ENCODE measurements around the gene UBE2E2.
"Not testable (repeated sequence)": the region's sequence is repeated elsewhere in the genome, so short reads cannot be mapped to it uniquely, and the experiment has no call there.

Gene UBE2E2

GRCh38 chr3:23342343-23342742, 139.2 kb downstream of the UBE2E2 start:
- no peaks in the 10 kb centered on the region for H3K36me3 ChIP-seq (ENCODE audit: insufficient read depth, low read length)
- H3K4me1 ChIP-seq (ENCODE audit: insufficient read depth, low read length) = peaks cover 6% of the 10 kb centered on the region
- H3K9me3 ChIP-seq (ENCODE audit: low read length) = no peaks in the 10 kb centered on the region
- no peaks in the 10 kb centered on the region for H3K27me3 ChIP-seq (ENCODE audit: control insufficient read depth in 1 of 2, insufficient read depth in 2 of 2, low read length in 2 of 2)
- no peak overlapping the region for H3K27ac ChIP-seq (ENCODE audit: low read depth, low read length)
- H3K4me3 ChIP-seq (ENCODE audit: low read depth in 1 of 2, low read length in 2 of 2) = no peak overlapping the region
- no peak overlapping the region for H3K9ac ChIP-seq (ENCODE audit: low read length)

- H3K4me1 ChIP-seq (ENCODE audit: insufficient read depth, low read length) = peaks cover 6% of the 10 kb centered on the region
- H3K36me3 ChIP-seq (ENCODE audit: insufficient read depth, low read length) = no peaks in the 10 kb centered on the region
These were observed 140.4 kb downstream of the UBE2E2 start for GRCh38 chr3:23343509-23343908.

GRCh38 chr3:23344886-23345285, 141.8 kb downstream of the UBE2E2 start:
- H3K27me3 ChIP-seq (ENCODE audit: control insufficient read depth in 1 of 2, insufficient read depth in 2 of 2, low read length in 2 of 2) = no peaks in the 10 kb centered on the region
- H3K4me1 ChIP-seq (ENCODE audit: insufficient read depth, low read length) = peaks cover 6% of the 10 kb centered on the region
- no peak overlapping the region for H3K27ac ChIP-seq (ENCODE audit: low read depth, low read length)
- H3K9me3 ChIP-seq (ENCODE audit: low read length) = no peaks in the 10 kb centered on the region
- no peaks in the 10 kb centered on the region for H3K36me3 ChIP-seq (ENCODE audit: insufficient read depth, low read length)
- H3K9ac ChIP-seq (ENCODE audit: low read length) = no peak overlapping the region
- H3K4me3 ChIP-seq (ENCODE audit: low read depth in 1 of 2, low read length in 2 of 2) = no peak overlapping the region

More at GRCh38 chr3:23343509-23343908, 140.4 kb downstream of the UBE2E2 start:
- Histone ChIP-seq H3K9ac (ENCODE audit: low read length) (no peak overlapping the region), H3K4me3 (ENCODE audit: low read depth in 1 of 2, low read length in 2 of 2) (no peak overlapping the region), H3K9me3 (ENCODE audit: low read length) (no peaks in the 10 kb centered on the region), H3K27ac (ENCODE audit: low read depth, low read length) (no peak overlapping the region), H3K27me3 (ENCODE audit: control insufficient read depth in 1 of 2, insufficient read depth in 2 of 2, low read length in 2 of 2) (no peaks in the 10 kb centered on the region)

GRCh38 chr3:23349444-23349843, 146.3 kb downstream of the UBE2E2 start:
- not testable (repeated sequence) for H3K9ac ChIP-seq (ENCODE audit: low read length); H3K36me3 ChIP-seq (ENCODE audit: insufficient read depth, low read length); H3K4me3 ChIP-seq (ENCODE audit: low read depth in 1 of 2, low read length in 2 of 2); H3K9me3 ChIP-seq (ENCODE audit: low read length); H3K27me3 ChIP-seq (ENCODE audit: control insufficient read depth in 1 of 2, insufficient read depth in 2 of 2, low read length in 2 of 2); H3K27ac ChIP-seq (ENCODE audit: low read depth, low read length); H3K4me1 ChIP-seq (ENCODE audit: insufficient read depth, low read length)

GRCh38 chr3:23356169-23356568, 153.0 kb downstream of the UBE2E2 start:
- Histone ChIP-seq H3K36me3 (ENCODE audit: insufficient read depth, low read length) (no peaks in the 10 kb centered on the region), H3K4me1 (ENCODE audit: insufficient read depth, low read length) (no peaks in the 10 kb centered on the region), H3K9me3 (ENCODE audit: low read length) (no peaks in the 10 kb centered on the region), H3K27ac (ENCODE audit: low read depth, low read length) (no peak overlapping the region), H3K4me3 (ENCODE audit: low read depth in 1 of 2, low read length in 2 of 2) (no peak overlapping the region), H3K27me3 (ENCODE audit: control insufficient read depth in 1 of 2, insufficient read depth in 2 of 2, low read length in 2 of 2) (no peaks in the 10 kb centered on the region), H3K9ac (ENCODE audit: low read length) (no peak overlapping the region)

- no peak overlapping the region for H3K9ac ChIP-seq (ENCODE audit: low read length)
- no peak overlapping the region for H3K27ac ChIP-seq (ENCODE audit: low read depth, low read length)
- H3K36me3 ChIP-seq (ENCODE audit: insufficient read depth, low read length) = no peaks in the 10 kb centered on the region
- no peak overlapping the region for H3K4me3 ChIP-seq (ENCODE audit: low read depth in 1 of 2, low read length in 2 of 2)
- no peaks in the 10 kb centered on the region for H3K4me1 ChIP-seq (ENCODE audit: insufficient read depth, low read length)
- no peaks in the 10 kb centered on the region for H3K27me3 ChIP-seq (ENCODE audit: control insufficient read depth in 1 of 2, insufficient read depth in 2 of 2, low read length in 2 of 2)
- no peaks in the 10 kb centered on the region for H3K9me3 ChIP-seq (ENCODE audit: low read length)
These were observed 153.8 kb downstream of the UBE2E2 start for GRCh38 chr3:23356923-23357322.

- Histone ChIP-seq H3K4me3 (ENCODE audit: low read depth in 1 of 2, low read length in 2 of 2) (no peak overlapping the region), H3K27me3 (ENCODE audit: control insufficient read depth in 1 of 2, insufficient read depth in 2 of 2, low read length in 2 of 2) (no peaks in the 10 kb centered on the region), H3K36me3 (ENCODE audit: insufficient read depth, low read length) (no peaks in the 10 kb centered on the region), H3K9me3 (ENCODE audit: low read length) (no peaks in the 10 kb centered on the region), H3K27ac (ENCODE audit: low read depth, low read length) (no peak overlapping the region), H3K4me1 (ENCODE audit: insufficient read depth, low read length) (no peaks in the 10 kb centered on the region), H3K9ac (ENCODE audit: low read length) (no peak overlapping the region)
These were observed 156.0 kb downstream of the UBE2E2 start for GRCh38 chr3:23359116-23359515.

GRCh38 chr3:23365066-23365465, 161.9 kb downstream of the UBE2E2 start:
- H3K4me1 ChIP-seq (ENCODE audit: insufficient read depth, low read length) = no peaks in the 10 kb centered on the region
- H3K27me3 ChIP-seq (ENCODE audit: control insufficient read depth in 1 of 2, insufficient read depth in 2 of 2, low read length in 2 of 2) = no peaks in the 10 kb centered on the region
- no peak overlapping the region for H3K9ac ChIP-seq (ENCODE audit: low read length)
- H3K27ac ChIP-seq (ENCODE audit: low read depth, low read length) = no peak overlapping the region
- H3K4me3 ChIP-seq (ENCODE audit: low read depth in 1 of 2, low read length in 2 of 2) = no peak overlapping the region
- no peaks in the 10 kb centered on the region for H3K36me3 ChIP-seq (ENCODE audit: insufficient read depth, low read length)
- H3K9me3 ChIP-seq (ENCODE audit: low read length) = no peaks in the 10 kb centered on the region

GRCh38 chr3:23368731-23369130, 165.6 kb downstream of the UBE2E2 start:
- no peaks in the 10 kb centered on the region for H3K4me1 ChIP-seq (ENCODE audit: insufficient read depth, low read length)
- no peaks in the 10 kb centered on the region for H3K9me3 ChIP-seq (ENCODE audit: low read length)
- H3K36me3 ChIP-seq (ENCODE audit: insufficient read depth, low read length) = no peaks in the 10 kb centered on the region
- H3K4me3 ChIP-seq (ENCODE audit: low read depth in 1 of 2, low read length in 2 of 2) = no peak overlapping the region
- H3K27me3 ChIP-seq (ENCODE audit: control insufficient read depth in 1 of 2, insufficient read depth in 2 of 2, low read length in 2 of 2) = no peaks in the 10 kb centered on the region
- H3K27ac ChIP-seq (ENCODE audit: low read depth, low read length) = no peak overlapping the region
- H3K9ac ChIP-seq (ENCODE audit: low read length) = no peak overlapping the region

- H3K4me1 ChIP-seq (ENCODE audit: insufficient read depth, low read length) = no peaks in the 10 kb centered on the region
- no peaks in the 10 kb centered on the region for H3K9me3 ChIP-seq (ENCODE audit: low read length)
- no peaks in the 10 kb centered on the region for H3K36me3 ChIP-seq (ENCODE audit: insufficient read depth, low read length)
- no peaks in the 10 kb centered on the region for H3K27me3 ChIP-seq (ENCODE audit: control insufficient read depth in 1 of 2, insufficient read depth in 2 of 2, low read length in 2 of 2)
- no peak overlapping the region for H3K9ac ChIP-seq (ENCODE audit: low read length)
- no peak overlapping the region for H3K4me3 ChIP-seq (ENCODE audit: low read depth in 1 of 2, low read length in 2 of 2)
- no peak overlapping the region for H3K27ac ChIP-seq (ENCODE audit: low read depth, low read length)
These were observed 169.2 kb downstream of the UBE2E2 start for GRCh38 chr3:23372285-23372684.

- Histone ChIP-seq H3K27ac (ENCODE audit: low read depth, low read length) (no peak overlapping the region), H3K36me3 (ENCODE audit: insufficient read depth, low read length) (no peaks in the 10 kb centered on the region), H3K27me3 (ENCODE audit: control insufficient read depth in 1 of 2, insufficient read depth in 2 of 2, low read length in 2 of 2) (no peaks in the 10 kb centered on the region), H3K4me3 (ENCODE audit: low read depth in 1 of 2, low read length in 2 of 2) (no peak overlapping the region), H3K9ac (ENCODE audit: low read length) (no peak overlapping the region), H3K4me1 (ENCODE audit: insufficient read depth, low read length) (no peaks in the 10 kb centered on the region), H3K9me3 (ENCODE audit: low read length) (no peaks in the 10 kb centered on the region)
These were observed 173.6 kb downstream of the UBE2E2 start for GRCh38 chr3:23376516-23377248.

GRCh38 chr3:23377928-23378672, 175.0 kb downstream of the UBE2E2 start:
- Histone ChIP-seq H3K4me3 (ENCODE audit: low read depth in 1 of 2, low read length in 2 of 2) (no peak overlapping the region), H3K4me1 (ENCODE audit: insufficient read depth, low read length) (no peaks in the 10 kb centered on the region), H3K27ac (ENCODE audit: low read depth, low read length) (no peak overlapping the region), H3K27me3 (ENCODE audit: control insufficient read depth in 1 of 2, insufficient read depth in 2 of 2, low read length in 2 of 2) (no peaks in the 10 kb centered on the region), H3K9ac (ENCODE audit: low read length) (no peak overlapping the region), H3K9me3 (ENCODE audit: low read length) (no peaks in the 10 kb centered on the region), H3K36me3 (ENCODE audit: insufficient read depth, low read length) (no peaks in the 10 kb centered on the region)

All from muscle layer of colon (tissue), 2 donors.